Neural crest cell (in vitro differentiated cells): Measurements from ENCODE around the gene HYI. TPM values are rescaled to one million over a fixed set of nuclear protein-coding genes. Genes with fewer than 3 reads are reported as not detected.
"Not testable (repeated sequence)": the region's sequence is repeated elsewhere in the genome, so short reads cannot be mapped to it uniquely, and the experiment has no call there.

Experiments used
- DNase-seq: peaks from one replicate; pipeline ENCODE4 v3.0.0; 2021; ENCODE audit warnings: low read depth, mixed read lengths, low spot score
- H3K27ac Mint-ChIP-seq: one replicate; pipeline ENCODE4 v1.8.0; 2021; ENCODE audit warnings: mild to moderate bottlenecking, mixed read lengths; ENCODE audit not compliant: unreplicated experiment
- H3K27me3 Mint-ChIP-seq: 2 replicates; pipeline ENCODE4 v1.8.0; 2021; ENCODE audit warnings: low read depth, mild to moderate bottlenecking, mixed read lengths
- H3K36me3 Mint-ChIP-seq: 2 replicates; pipeline ENCODE4 v1.8.0; 2021; ENCODE audit warnings: low read depth, mild to moderate bottlenecking, mixed read lengths
- H3K4me1 Mint-ChIP-seq: 2 replicates; pipeline ENCODE4 v1.8.0; 2021; ENCODE audit warnings: mixed read lengths
- H3K4me3 Mint-ChIP-seq: one replicate; pipeline ENCODE4 v1.8.0; 2021; ENCODE audit warnings: mild to moderate bottlenecking, mixed read lengths
- H3K9me3 Mint-ChIP-seq: 2 replicates; pipeline ENCODE4 v1.8.0; 2021; ENCODE audit warnings: mixed read lengths
- CTCF ChIP-seq: fragments of 200-600 bp; sonication (generic); conservative IDR thresholded peaks from 2 replicates; pipeline ENCODE4 v1.5.0; 2021; ENCODE audit warnings: antibody characterized with exemption, mild to moderate bottlenecking
- total RNA-seq: library from RNA; stranded (reverse); gene quantifications from 2 replicates; pipeline ENCODE4 v1.2.1, GENCODE V29; 2021

HYI gene
- total RNA-seq, 1 donor from 2014 or later = 46.6 TPM

GRCh38 chr1:43463479-43463878 is 9.7 kb upstream of the HYI start:
- no peaks in the 10 kb centered on the region for H3K36me3 Mint-ChIP-seq
- H3K9me3 Mint-ChIP-seq = peaks cover 9% of the 10 kb centered on the region
- no peak overlapping the region for H3K4me3 Mint-ChIP-seq
- TF ChIP-seq CTCF = no peak
- H3K27me3 Mint-ChIP-seq = peaks cover 2% of the 10 kb centered on the region
- no peaks in the 10 kb centered on the region for H3K4me1 Mint-ChIP-seq
- H3K27ac Mint-ChIP-seq = no peak overlapping the region
- no peak for DNase-seq

- no peaks in the 10 kb centered on the region for H3K4me1 Mint-ChIP-seq
- H3K27ac Mint-ChIP-seq = no peak overlapping the region
- peaks cover 17% of the 10 kb centered on the region for H3K9me3 Mint-ChIP-seq
- H3K36me3 Mint-ChIP-seq = no peaks in the 10 kb centered on the region
- no peak for DNase-seq
- H3K27me3 Mint-ChIP-seq = peaks cover 16% of the 10 kb centered on the region
- H3K4me3 Mint-ChIP-seq = no peak overlapping the region
- TF ChIP-seq CTCF = no peak
These were observed 7.4 kb upstream of the HYI start for GRCh38 chr1:43460988-43461693.

GRCh38 chr1:43458379-43458778 is 4.6 kb upstream of the HYI start:
- peaks cover 24% of the 10 kb centered on the region for H3K9me3 Mint-ChIP-seq

GRCh38 chr1:43455213-43455889 is 1.6 kb upstream of the HYI start:
- H3K27ac Mint-ChIP-seq = no peak overlapping the region
- peaks cover 16% of the 10 kb centered on the region for H3K27me3 Mint-ChIP-seq
- no peak for TF ChIP-seq CTCF
- H3K36me3 Mint-ChIP-seq = peaks cover 19% of the 10 kb centered on the region
- H3K9me3 Mint-ChIP-seq = peaks cover 20% of the 10 kb centered on the region
- peak overlapping the region; percentile 41 for H3K4me3 Mint-ChIP-seq
- no peak for DNase-seq
- peaks cover 25% of the 10 kb centered on the region for H3K4me1 Mint-ChIP-seq

More at GRCh38 chr1:43458379-43458778, 4.6 kb upstream of the HYI start:
- H3K4me3 Mint-ChIP-seq, DNase-seq, H3K36me3 Mint-ChIP-seq, H3K27ac Mint-ChIP-seq: not testable (repeated sequence)
- Mint-ChIP-seq H3K27me3 (peaks cover 16% of the 10 kb centered on the region), H3K4me1 (peaks cover 15% of the 10 kb centered on the region)

GRCh38 chr1:43454270-43455011 is 710 bp upstream of the HYI start:
- DNase-seq = peak; percentile 30
- Mint-ChIP-seq H3K4me1 (peaks cover 25% of the 10 kb centered on the region), H3K4me3 (peak overlapping the region; percentile 86), H3K27ac (peak overlapping the region; percentile 52), H3K36me3 (peaks cover 20% of the 10 kb centered on the region), H3K27me3 (peaks cover 16% of the 10 kb centered on the region), H3K9me3 (peaks cover 16% of the 10 kb centered on the region)
- TF ChIP-seq CTCF = peak; percentile 29
